GM19438 (cell line): ENCODE measurements around the gene RAG1.

Experiments used
- ATAC-seq: cut with Tn5 transposase; IDR thresholded peaks from one replicate; pipeline ENCODE4 v1.9.1; 2021; ENCODE audit warnings: low read depth; ENCODE audit not compliant: unreplicated experiment

RAG1 gene

GRCh38 chr11:36588099-36588498, 20.3 kb downstream of the RAG1 start:
- no peak for ATAC-seq

GRCh38 chr11:36590513-36590912, 22.7 kb downstream of the RAG1 start:
- no peak for ATAC-seq

DNA sequence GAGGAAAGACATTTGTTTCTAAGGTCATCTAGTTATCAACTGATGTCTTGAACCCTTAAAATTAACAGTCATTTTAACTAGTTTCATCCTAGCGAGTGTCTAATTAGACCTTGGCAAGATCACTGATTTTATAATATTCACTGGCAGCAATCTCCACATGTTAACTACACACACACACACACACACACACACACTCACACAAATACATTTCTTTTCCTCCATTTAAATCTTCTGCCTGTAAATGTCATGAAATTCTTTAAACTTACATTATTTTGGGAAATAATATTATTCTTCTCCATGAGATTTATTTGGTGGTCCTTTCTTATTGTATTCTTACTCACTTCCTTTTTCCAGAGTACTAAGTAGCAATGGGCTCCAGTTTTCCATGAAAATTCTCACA, 23.6 kb downstream of the RAG1 start:
- ATAC-seq = no peak

DNA sequence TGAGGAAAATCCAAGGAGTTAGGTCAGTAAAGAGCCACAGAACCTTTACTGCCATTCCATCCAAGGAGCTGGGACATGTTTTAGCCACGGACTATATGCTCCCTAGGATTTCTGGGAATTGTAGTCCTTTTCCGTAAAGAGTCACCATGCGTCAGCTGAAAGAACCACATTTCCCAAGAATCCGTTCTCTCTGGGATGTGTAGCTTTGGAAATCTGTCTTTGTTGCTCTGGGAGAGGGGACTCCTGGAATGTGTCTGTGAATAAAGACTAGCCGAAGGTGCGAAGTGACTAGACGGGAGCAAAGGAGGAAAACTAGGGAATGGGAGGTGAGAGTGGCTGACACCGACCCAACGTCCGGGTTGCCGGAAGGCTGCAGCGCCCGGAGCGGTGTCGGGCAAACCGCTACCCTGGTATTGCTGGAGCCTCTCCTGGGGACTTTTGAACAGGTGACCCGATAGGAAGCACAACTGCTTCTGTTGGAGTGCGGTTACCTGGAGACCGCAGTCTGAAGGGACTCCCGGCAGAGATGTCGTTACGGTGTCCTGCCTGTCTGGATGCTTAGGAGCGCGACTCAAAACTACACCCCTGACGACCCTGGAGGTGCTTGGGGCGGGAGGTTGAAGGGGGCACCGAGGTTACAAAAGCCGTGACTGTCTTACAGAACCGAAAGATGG, 26.6 kb downstream of the RAG1 start, which contains the start of gene IFTAP:
TSS of gene IFTAP (plus strand) at position 187 of the 674 bp plus-strand sequence. CDS start 15,602 bp downstream, outside the sequence.
- ATAC-seq = peak; percentile 97

DNA sequence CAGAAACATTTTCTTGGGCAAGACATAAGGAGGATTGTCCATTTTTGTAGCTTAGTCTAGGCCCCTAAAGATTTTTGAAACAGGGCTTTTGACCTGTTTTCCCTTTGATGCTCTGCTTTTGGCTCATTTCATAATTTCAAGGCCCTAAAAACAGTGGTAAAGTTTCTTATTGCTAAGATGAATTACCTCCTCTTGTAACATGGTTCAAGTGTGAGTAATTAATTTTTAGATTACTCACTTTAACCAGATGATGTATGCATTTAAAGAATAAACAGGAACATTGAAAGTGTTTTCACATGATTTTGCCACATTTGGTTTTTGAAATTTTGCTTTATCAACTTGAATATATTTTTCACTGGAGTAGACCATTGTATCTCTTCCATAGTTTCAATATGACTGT, 29.1 kb downstream of the RAG1 start:
- no peak for ATAC-seq

- ATAC-seq = no peak
Measured at GRCh38 chr11:36598051-36598450, 30.2 kb downstream of the RAG1 start, which contains the start of gene RAG2. TSS of gene RAG2 (minus strand) at chr11:36598236. CDS start at chr11:36594168, 4,068 bp downstream.

DNA sequence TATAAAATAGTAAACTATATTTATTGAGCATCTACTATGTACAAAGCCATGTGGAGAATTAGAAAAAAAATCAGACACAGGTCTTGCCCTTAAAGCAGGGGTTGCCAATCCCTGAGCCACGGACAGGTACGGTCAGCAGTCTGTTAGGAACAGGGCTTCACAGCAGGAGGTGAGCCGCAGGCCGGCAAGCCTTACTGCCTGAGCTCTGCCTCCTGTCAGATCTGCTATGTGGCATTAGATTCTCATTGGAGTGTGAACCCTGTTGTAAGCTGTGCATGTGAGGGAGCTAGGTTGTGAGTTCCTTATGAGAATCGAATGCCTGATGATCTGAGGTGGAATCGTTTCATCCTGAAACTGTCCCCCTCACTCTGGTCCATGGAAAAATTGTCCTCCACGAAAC, 32.4 kb downstream of the RAG1 start:
- ATAC-seq = no peak

- ATAC-seq = no peak
Measured at GRCh38 chr11:36601155-36601554, 33.3 kb downstream of the RAG1 start.

- no peak for ATAC-seq
Measured at GRCh38 chr11:36602135-36602534, 34.3 kb downstream of the RAG1 start.

GRCh38 chr11:36605221-36606216, 37.7 kb downstream of the RAG1 start:
- peak; percentile 71 for ATAC-seq

- ATAC-seq = no peak
Measured at GRCh38 chr11:36608491-36609199, 40.8 kb downstream of the RAG1 start.

- ATAC-seq = no peak
Measured at GRCh38 chr11:36609383-36609782, 41.6 kb downstream of the RAG1 start.

- no peak for ATAC-seq
Measured at GRCh38 chr11:36615826-36616225, 48.0 kb downstream of the RAG1 start.

GRCh38 chr11:36617543-36618362, 49.9 kb downstream of the RAG1 start:
- ATAC-seq = no peak

DNA sequence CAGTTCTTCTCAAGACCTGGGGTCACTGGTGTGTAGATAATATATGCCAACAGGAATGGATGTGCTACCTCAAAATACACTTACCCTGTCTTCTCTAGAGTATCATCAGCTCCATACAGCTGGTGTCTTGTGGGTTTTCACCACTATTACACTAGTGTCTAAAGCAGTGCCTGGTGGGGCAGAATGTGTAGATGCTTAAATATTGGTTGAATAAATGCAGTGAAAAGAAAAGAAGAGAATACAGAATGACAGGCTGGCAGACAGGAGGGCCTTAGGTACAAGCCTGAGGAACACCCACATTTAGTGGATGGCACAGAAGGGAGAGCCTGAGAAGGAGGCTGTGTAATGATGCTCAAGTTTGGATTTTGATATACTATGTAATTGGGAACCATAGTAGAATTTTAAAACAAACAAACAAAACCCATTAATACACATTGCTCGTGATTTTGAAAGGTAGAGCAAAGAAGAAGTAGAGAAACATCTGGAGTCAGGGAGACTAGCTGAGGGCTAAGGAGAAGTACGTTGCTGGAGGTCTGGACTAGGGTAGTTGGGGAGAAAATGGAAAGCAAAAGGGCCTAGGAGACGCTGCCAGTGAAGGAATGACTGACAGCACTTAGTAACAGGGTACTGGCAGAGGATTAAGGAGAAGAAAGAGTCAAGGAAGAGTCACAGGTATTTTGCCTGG, 50.7 kb downstream of the RAG1 start:
- ATAC-seq = no peak

DNA sequence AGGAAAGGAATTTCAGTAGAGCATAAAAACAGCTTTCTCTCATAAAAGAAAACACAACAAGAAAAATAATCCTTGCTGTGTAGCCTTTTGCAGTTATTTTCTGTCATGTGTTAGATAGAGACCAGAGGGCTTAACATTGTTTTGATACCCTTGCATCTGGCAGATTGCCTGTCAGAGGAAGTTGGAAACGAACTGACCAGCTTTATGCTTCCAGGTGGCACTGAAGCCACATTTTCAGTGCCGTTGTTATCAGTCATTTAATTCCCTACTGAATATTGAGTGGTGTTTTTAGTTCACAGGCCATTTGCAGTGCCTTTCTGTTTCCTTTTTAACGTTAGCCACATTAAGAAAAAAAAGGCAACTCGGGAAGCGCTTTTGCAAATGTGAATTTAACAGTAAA, 51.7 kb downstream of the RAG1 start:
- no peak for ATAC-seq

DNA sequence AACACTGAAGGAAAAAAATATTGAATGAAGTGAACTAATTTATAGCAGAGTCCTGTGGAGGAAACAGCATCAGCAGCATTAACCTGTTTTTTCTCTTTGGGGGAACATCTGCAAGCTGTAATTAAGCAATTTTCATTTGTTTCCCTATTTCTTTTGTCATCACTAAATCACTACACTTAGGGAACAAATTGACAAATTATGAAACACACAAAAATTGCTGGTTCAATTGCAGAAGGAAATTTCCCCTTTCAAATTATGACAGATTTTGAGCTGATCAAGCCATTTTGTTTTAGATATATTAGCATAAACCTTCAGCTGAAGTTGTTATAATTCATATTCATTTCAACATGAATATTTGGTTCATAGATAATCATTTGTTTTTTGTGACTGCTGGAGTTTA, 52.4 kb downstream of the RAG1 start:
- ATAC-seq = no peak

DNA sequence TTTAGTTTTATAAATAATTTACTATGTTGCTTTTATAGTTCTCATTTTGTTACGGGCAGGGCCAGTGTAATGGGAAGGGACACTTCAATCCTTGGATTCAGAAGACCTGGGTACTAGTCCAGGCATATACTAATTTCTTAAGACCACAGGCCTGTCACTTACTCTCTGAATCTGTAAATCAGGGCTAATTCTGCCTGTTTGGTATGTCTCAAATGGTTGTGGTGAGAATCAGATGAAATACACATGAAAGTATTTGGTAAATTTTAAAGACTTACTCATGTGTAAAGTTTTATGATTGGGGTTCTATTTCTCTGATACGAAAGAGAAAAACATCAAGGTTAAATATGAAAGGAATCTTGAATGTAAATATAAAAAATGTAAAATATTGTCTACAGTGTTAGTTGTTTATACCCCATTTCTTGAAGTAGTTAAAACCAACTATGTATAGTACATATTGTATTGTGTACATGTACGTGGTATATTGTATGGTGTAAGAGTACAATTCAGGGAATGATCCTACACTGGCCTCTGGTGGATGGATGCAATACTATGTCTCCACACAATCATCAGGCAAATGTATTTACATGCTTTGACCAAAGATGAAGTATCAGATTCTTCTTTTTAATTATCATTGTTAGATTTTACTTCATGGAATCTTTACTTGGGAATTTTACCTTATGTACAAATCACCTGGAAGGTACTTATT, 54.8 kb downstream of the RAG1 start:
- ATAC-seq = peak; percentile 67

- ATAC-seq = no peak
Measured at GRCh38 chr11:36623494-36623893, 55.7 kb downstream of the RAG1 start.
